GM18907 (cell line): ENCODE data around the gene FYTTD1.
A peak's percentile ranks its signal among the peaks of the same experiment; 100 is the strongest.
"Not testable (repeated sequence)": the region's sequence is repeated elsewhere in the genome, so short reads cannot be mapped to it uniquely, and the experiment has no call there.

Source experiments
- ATAC-seq: cut with Tn5 transposase; IDR thresholded peaks from one replicate; pipeline ENCODE4 v1.9.1; 2021; ENCODE audit warnings: mild to moderate bottlenecking, moderate library complexity; ENCODE audit not compliant: unreplicated experiment

FYTTD1 gene

GRCh38 chr3:197749601-197750395 is at the start of gene FYTTD1:
TSS of gene FYTTD1 (plus strand) at chr3:197749883. CDS start at chr3:197749972, 89 bp downstream.
- ATAC-seq, result peak; percentile 77

- no peak for ATAC-seq
Observed at GRCh38 chr3:197700095-197700494, 49.6 kb upstream of the FYTTD1 start.

GRCh38 chr3:197701841-197702240 is 47.8 kb upstream of the FYTTD1 start:
- no peak for ATAC-seq

- ATAC-seq, result no peak
Observed at GRCh38 chr3:197706658-197707057, 43.0 kb upstream of the FYTTD1 start.

- ATAC-seq, result no peak
Observed at GRCh38 chr3:197709135-197709534, 40.5 kb upstream of the FYTTD1 start.

- ATAC-seq, result not testable (repeated sequence)
Observed at GRCh38 chr3:197710965-197711364, 38.7 kb upstream of the FYTTD1 start.

GRCh38 chr3:197711973-197712707 is 37.5 kb upstream of the FYTTD1 start:
- peak; percentile 85 for ATAC-seq

GRCh38 chr3:197713477-197713822 is 36.2 kb upstream of the FYTTD1 start:
- peak; percentile 31 for ATAC-seq

- no peak for ATAC-seq
Observed at GRCh38 chr3:197714251-197714650, 35.4 kb upstream of the FYTTD1 start.

GRCh38 chr3:197718891-197719290 is 30.8 kb upstream of the FYTTD1 start:
- ATAC-seq, result no peak

- ATAC-seq, result no peak
Observed at GRCh38 chr3:197720694-197721093, 29.0 kb upstream of the FYTTD1 start.

- ATAC-seq, result no peak
Observed at GRCh38 chr3:197722734-197723133, 26.9 kb upstream of the FYTTD1 start.

GRCh38 chr3:197727878-197728277 is 21.8 kb upstream of the FYTTD1 start:
- not testable (repeated sequence) for ATAC-seq

- no peak for ATAC-seq
Observed at GRCh38 chr3:197728487-197728886, 21.2 kb upstream of the FYTTD1 start.

GRCh38 chr3:197730200-197730599 is 19.5 kb upstream of the FYTTD1 start:
- ATAC-seq, result no peak

GRCh38 chr3:197730770-197731169 is 18.9 kb upstream of the FYTTD1 start:
- ATAC-seq, result not testable (repeated sequence)

- ATAC-seq, result not testable (repeated sequence)
Observed at GRCh38 chr3:197731483-197731882, 18.2 kb upstream of the FYTTD1 start.

GRCh38 chr3:197733042-197733441 is 16.6 kb upstream of the FYTTD1 start:
- no peak for ATAC-seq

- peak; percentile 43 for ATAC-seq
Observed at GRCh38 chr3:197734667-197735318, 14.9 kb upstream of the FYTTD1 start.

GRCh38 chr3:197736010-197736490 is 13.6 kb upstream of the FYTTD1 start:
- no peak for ATAC-seq

- peak; percentile 85 for ATAC-seq
Observed at GRCh38 chr3:197736491-197737318, 13.0 kb upstream of the FYTTD1 start, which contains the start of gene RUBCN. TSS of gene RUBCN (minus strand) at chr3:197736904. CDS start at chr3:197736719, 185 bp downstream.
